IPS-20b (cell line): ENCODE measurements around the gene NACAD.

ENCODE experiments used
- H3K27ac ChIP-seq: one replicate; pipeline ENCODE4 v1.5.1; 2013; ENCODE audit warnings: low read length
- H3K27me3 ChIP-seq: 2 replicates; pipeline ENCODE4 v1.6.1; 2013; ENCODE audit warnings: mild to moderate bottlenecking, low read length, inconsistent platforms; ENCODE audit not compliant: insufficient read depth
- H3K36me3 ChIP-seq: 2 replicates; pipeline ENCODE4 v1.6.1; 2013; ENCODE audit warnings: low read depth, mild to moderate bottlenecking, inconsistent platforms, low read length, moderate library complexity; ENCODE audit not compliant: insufficient read depth
- H3K4me1 ChIP-seq: 2 replicates; pipeline ENCODE4 v1.6.1; 2013; ENCODE audit warnings: mild to moderate bottlenecking, control low read depth, inconsistent platforms, low read length, moderate library complexity; ENCODE audit not compliant: insufficient read depth
- H3K4me3 ChIP-seq: 2 replicates; pipeline ENCODE4 v1.5.1; 2013; ENCODE audit warnings: mild to moderate bottlenecking, low read length, inconsistent platforms
- H3K9ac ChIP-seq: 2 replicates; pipeline ENCODE4 v1.6.1; 2013; ENCODE audit warnings: low read depth, mild to moderate bottlenecking, inconsistent platforms, low read length, moderate library complexity
- H3K9me3 ChIP-seq: 2 replicates; pipeline ENCODE4 v1.6.1; 2013; ENCODE audit warnings: mild to moderate bottlenecking, low read depth, low read length, inconsistent platforms; ENCODE audit not compliant: insufficient read depth

NACAD gene

DNA sequence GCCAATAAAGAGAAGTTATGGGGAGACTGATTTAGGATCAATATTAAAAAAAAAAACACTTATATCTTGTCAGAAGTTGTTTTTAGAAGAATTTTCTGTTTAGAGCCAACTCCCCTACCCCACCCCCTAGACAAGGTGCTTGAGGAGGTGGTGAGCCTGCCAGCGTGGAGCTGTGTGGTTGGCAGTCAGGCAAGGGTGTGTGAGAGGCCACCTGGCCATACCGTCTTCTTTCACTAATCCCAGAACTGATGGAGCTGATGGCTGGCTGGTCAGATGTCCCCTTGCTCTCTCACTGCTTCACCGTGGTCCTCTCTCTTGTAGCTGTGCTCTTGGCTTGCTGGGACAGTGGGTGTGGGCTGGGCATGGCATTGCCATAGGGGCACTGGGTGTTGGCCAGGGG, 34.3 kb downstream of the NACAD start:
- H3K4me1 ChIP-seq, result no peaks in the 10 kb centered on the region
- no peaks in the 10 kb centered on the region for H3K27me3 ChIP-seq
- no peaks in the 10 kb centered on the region for H3K9me3 ChIP-seq
- H3K4me3 ChIP-seq, result no peak overlapping the region
- no peaks in the 10 kb centered on the region for H3K36me3 ChIP-seq
- H3K27ac ChIP-seq, result no peak overlapping the region
- no peak overlapping the region for H3K9ac ChIP-seq

DNA sequence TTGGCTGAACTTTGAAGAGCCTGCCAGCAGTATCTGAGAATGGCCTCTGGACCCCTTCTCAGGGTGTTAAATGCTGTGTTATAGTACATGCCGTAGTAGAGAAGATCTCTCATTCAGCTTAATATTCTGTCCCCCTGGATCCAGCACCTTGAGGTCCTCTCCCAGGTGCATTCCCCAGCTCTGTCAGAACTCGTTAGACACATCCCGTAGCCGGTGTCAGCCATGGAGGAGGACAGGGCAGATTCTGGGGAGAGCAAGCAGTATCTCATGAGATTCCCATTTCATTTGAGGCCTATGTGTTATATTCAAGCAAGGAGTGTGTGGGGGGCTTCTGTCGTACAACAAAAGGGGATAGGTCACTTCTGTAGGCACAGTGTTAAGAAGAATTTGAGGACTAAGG, 34.8 kb downstream of the NACAD start:
- no peak overlapping the region for H3K27ac ChIP-seq
- no peak overlapping the region for H3K4me3 ChIP-seq
- H3K9me3 ChIP-seq, result no peaks in the 10 kb centered on the region
- no peaks in the 10 kb centered on the region for H3K36me3 ChIP-seq
- H3K27me3 ChIP-seq, result no peaks in the 10 kb centered on the region
- no peak overlapping the region for H3K9ac ChIP-seq
- no peaks in the 10 kb centered on the region for H3K4me1 ChIP-seq

DNA sequence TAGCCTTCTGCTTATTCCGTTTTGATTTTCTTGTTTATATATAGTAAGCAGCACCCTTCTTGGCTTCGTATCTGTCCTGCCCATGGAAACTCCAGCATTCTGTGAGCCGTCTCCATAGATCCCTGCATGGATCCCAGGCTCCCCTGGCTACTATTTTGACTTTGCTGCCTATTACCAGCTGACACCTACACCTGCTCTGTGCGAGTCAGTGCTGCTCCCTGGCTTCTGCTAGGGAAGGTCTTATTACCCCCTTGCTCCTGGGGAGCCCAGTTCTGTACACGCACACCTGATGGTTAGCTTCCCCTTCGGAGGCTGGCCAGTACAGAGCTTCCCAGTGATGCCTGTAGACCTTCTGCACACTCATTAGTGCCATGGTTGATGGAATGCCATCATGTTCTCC, 35.4 kb downstream of the NACAD start:
- Histone ChIP-seq H3K4me1 (no peaks in the 10 kb centered on the region), H3K9ac (no peak overlapping the region), H3K27ac (no peak overlapping the region), H3K36me3 (no peaks in the 10 kb centered on the region), H3K9me3 (no peaks in the 10 kb centered on the region), H3K4me3 (no peak overlapping the region), H3K27me3 (no peaks in the 10 kb centered on the region)

DNA sequence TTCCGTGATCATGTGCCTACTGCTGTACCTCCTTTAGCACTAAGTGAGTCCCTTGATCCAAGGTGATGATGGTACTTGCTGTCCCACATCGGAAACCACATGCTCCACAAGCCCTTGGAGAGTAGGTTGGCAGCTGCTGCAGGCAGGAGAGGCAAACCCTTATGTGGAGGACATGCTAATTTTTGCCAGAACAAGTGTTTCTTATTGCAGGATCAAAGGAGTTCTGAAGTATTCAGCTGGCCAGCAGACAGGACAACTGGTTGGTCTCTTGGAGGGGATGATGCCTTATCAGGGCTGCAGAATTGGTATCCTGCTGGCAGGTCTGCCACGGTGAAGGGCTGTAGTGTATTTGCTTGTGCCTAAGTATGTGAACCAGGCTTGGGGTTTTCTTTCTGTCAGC, 36.8 kb downstream of the NACAD start:
- Histone ChIP-seq H3K36me3 (0 out of 2 replicates have a peak, but pooled peaks cover 1% of the 10 kb centered on the region), H3K4me1 (no peaks in the 10 kb centered on the region), H3K27ac (no peak overlapping the region), H3K9me3 (no peaks in the 10 kb centered on the region), H3K27me3 (no peaks in the 10 kb centered on the region), H3K4me3 (no peak overlapping the region), H3K9ac (no peak overlapping the region)

DNA sequence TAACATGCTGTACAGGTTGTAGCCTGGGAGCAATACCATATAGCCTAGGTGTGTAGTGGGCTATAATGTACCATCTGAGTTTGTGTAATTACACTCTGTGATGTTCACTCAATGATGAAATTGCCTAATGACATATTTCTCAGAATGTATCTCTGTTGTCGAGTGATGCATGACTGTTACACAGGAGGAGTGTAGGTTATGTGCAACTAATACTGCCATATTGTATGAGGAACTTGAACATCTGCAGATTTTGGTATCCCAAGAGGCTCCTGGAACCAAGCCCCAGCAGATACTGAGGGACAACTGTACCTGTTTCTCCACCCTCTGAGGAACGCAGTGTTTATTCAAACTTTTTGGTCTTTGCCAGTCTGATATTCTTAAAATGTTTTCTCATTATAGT, 38.6 kb downstream of the NACAD start:
- Histone ChIP-seq H3K4me3 (no peak overlapping the region), H3K4me1 (no peaks in the 10 kb centered on the region), H3K27me3 (no peaks in the 10 kb centered on the region), H3K9me3 (no peaks in the 10 kb centered on the region), H3K9ac (no peak overlapping the region), H3K27ac (no peak overlapping the region), H3K36me3 (0 out of 2 replicates have a peak, but pooled peaks cover 9% of the 10 kb centered on the region)

DNA sequence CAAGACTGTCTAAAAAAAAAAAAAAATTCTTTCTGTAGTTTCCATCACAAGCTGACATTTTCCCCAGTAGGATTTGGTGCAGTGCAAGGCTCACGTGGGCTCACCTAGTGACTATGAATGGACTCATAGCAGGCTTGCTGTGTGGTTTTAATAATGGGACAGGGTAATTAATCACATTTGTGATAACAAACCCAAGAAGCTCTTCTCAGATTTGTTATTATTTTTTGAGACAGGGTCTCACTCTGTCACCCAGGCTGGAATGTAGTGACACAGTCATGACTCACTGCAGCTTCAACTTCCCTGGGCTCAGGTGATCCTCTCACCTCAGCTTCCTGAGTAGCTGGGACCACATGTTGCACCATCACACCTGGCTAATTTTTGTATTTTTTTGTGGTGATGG, 40.0 kb downstream of the NACAD start:
- H3K27ac ChIP-seq, result no peak overlapping the region
- no peaks in the 10 kb centered on the region for H3K27me3 ChIP-seq
- H3K4me1 ChIP-seq, result no peaks in the 10 kb centered on the region
- no peak overlapping the region for H3K9ac ChIP-seq
- no peaks in the 10 kb centered on the region for H3K9me3 ChIP-seq
- 0 out of 2 replicates have a peak, but pooled peaks cover 9% of the 10 kb centered on the region for H3K36me3 ChIP-seq
- H3K4me3 ChIP-seq, result no peak overlapping the region

DNA sequence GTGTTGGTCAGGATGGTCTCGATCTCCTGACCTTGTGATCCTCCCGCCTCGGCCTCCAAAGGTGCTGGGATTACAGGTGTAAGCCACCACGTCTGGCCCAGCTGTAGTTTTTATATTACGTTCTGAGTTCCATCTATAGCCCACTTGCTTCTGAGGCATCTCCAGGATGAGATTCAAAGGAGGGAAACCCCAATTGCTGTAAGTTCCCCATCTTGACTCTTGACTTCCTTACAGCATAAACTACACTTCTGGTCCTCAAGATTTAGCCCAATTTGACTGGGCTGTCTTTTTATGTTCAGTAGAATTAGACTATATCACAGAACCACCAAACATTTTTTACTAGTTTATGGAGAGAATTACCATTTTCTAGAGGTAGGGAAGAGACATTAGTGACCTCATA, 44.4 kb downstream of the NACAD start:
- no peak overlapping the region for H3K4me3 ChIP-seq
- H3K9me3 ChIP-seq, result no peaks in the 10 kb centered on the region
- no peaks in the 10 kb centered on the region for H3K4me1 ChIP-seq
- H3K27ac ChIP-seq, result no peak overlapping the region
- peaks cover 26% of the 10 kb centered on the region; the same call in 1 of the 2 replicates for H3K36me3 ChIP-seq
- H3K27me3 ChIP-seq, result no peaks in the 10 kb centered on the region
- no peak overlapping the region for H3K9ac ChIP-seq

DNA sequence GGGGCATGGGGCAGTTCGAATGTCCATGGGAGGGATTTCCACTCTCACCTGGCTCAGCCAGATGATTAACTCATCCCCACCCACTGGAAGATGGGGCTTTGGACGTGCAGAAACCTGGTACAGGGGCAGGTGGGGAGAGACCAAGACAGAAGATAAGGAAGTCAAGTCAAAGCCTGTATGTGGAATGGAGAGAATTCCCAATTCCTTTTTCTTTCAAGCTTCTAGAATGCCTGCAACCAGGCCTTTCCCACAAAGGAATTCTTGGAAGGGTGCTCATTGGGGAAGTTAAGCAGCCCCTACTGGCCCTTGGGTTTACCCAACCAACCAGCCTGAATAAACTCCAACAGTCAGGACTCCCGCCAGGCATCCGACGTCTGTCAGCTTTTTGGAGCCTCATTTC, 49.7 kb downstream of the NACAD start:
- no peak overlapping the region for H3K4me3 ChIP-seq
- no peaks in the 10 kb centered on the region; the same call in 1 of the 2 replicates for H3K4me1 ChIP-seq
- no peak overlapping the region for H3K27ac ChIP-seq
- no peaks in the 10 kb centered on the region for H3K27me3 ChIP-seq
- no peaks in the 10 kb centered on the region for H3K9me3 ChIP-seq
- H3K36me3 ChIP-seq, result peaks cover 30% of the 10 kb centered on the region; the same call in 1 of the 2 replicates
- H3K9ac ChIP-seq, result no peak overlapping the region

DNA sequence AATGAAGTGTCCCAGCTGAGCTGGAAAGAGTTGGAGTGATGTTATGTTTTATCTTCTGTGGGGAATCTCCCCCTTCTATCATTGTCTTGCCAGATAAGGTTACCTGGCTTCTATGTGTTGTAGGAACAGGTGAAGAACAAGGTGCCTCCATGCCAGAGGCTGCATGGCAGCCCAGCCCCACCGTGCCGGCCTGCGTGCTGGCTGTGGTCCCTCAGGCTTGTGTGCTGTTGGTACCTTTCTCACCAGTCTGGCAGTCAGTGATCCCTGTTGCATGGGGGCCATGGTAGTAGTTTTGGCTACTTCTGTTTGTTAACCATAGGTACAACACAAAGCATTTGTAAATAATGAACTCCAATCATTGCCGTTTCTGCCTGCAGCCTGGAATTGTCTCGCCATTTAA, 50.9 kb downstream of the NACAD start:
- H3K4me3 ChIP-seq, result no peak overlapping the region
- no peaks in the 10 kb centered on the region for H3K27me3 ChIP-seq
- H3K9me3 ChIP-seq, result no peaks in the 10 kb centered on the region
- peaks cover 26% of the 10 kb centered on the region; the same call in 1 of the 2 replicates for H3K36me3 ChIP-seq
- H3K27ac ChIP-seq, result no peak overlapping the region
- H3K9ac ChIP-seq, result no peak overlapping the region
- no peaks in the 10 kb centered on the region; the same call in 1 of the 2 replicates for H3K4me1 ChIP-seq

DNA sequence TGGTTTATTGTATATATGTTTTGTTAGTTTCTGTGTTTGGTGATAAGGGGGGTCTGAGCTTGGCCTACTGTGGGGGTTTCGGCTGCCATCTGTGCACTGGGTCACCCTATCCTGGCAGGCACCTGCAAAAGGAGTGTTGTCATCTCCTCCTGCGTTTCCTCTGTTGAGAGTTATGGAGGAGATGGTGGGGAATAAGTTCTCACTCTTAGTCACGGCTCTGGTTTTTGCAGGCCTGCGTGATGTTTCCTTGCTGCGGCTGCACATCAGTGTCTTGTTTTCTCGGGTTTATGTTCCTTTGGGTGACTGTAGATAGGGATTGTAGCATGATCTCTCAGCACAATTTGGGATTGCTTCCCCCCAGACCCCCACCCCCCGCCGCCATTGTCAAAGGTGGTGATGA, 52.0 kb downstream of the NACAD start:
- Histone ChIP-seq H3K9me3 (no peaks in the 10 kb centered on the region), H3K9ac (no peak overlapping the region), H3K27ac (no peak overlapping the region), H3K27me3 (no peaks in the 10 kb centered on the region), H3K4me3 (no peak overlapping the region), H3K36me3 (peaks cover 26% of the 10 kb centered on the region; the same call in 1 of the 2 replicates), H3K4me1 (no peaks in the 10 kb centered on the region; the same call in 1 of the 2 replicates)

DNA sequence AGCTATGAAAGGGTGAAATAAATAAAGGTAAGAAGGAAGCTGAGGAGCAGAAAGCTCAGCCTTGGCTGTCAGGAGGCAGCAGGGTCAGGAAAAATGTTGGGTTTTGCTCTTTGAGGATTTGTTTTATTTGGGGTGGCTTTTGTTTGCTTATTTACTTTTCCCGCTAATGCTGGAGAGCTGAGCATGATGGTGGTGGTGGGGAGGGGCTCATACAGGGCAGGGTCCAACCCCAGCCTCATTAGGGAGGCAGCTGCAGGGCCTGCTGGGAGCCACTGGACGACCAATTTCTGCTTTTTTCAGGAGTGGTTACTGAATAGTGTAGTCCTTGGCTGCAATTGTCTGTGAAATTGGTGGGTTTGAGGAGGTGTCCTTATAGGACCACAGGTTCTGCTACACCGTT, 52.5 kb downstream of the NACAD start:
- no peaks in the 10 kb centered on the region for H3K9me3 ChIP-seq
- H3K27me3 ChIP-seq, result no peaks in the 10 kb centered on the region
- no peaks in the 10 kb centered on the region; the same call in 1 of the 2 replicates for H3K4me1 ChIP-seq
- no peak overlapping the region for H3K9ac ChIP-seq
- H3K36me3 ChIP-seq, result peaks cover 22% of the 10 kb centered on the region; the same call in 1 of the 2 replicates
- no peak overlapping the region for H3K27ac ChIP-seq
- H3K4me3 ChIP-seq, result no peak overlapping the region

DNA sequence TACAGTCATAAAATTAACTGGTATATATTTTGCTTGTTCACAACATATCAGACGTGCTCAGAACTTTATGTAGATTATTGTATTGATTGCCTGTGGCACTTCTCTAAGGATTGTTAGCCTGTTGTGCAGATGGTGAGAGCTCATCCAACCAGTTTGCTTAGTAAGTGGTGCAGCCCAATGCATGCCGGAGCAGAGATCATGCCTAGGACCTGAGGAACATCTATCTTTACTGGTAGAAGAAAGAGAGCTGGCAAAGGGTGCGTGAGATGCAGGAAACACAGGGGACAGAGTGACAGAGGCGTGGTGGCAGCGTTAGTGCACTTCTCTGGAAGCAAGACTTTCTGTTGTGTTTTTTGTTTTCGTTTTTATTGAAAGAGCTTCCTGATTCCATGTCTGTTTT, 52.9 kb downstream of the NACAD start:
- Histone ChIP-seq H3K9ac (no peak overlapping the region; the same call in 1 of the 2 replicates), H3K4me1 (no peaks in the 10 kb centered on the region; the same call in 1 of the 2 replicates)

More for the DNA sequence above, 52.9 kb downstream of the NACAD start:
- no peaks in the 10 kb centered on the region for H3K9me3 ChIP-seq
- H3K27me3 ChIP-seq, result no peaks in the 10 kb centered on the region
- peaks cover 18% of the 10 kb centered on the region; the same call in 1 of the 2 replicates for H3K36me3 ChIP-seq
- H3K4me3 ChIP-seq, result no peak overlapping the region
- H3K27ac ChIP-seq, result no peak overlapping the region
